Measurements from ENCODE around the gene PTH2.

- TF ChIP-seq CTCF (IDR thresholded peaks at IDR 0.05) (no peak), POLR2A (IDR thresholded peaks at IDR 0.05) (no peak), POLR2AphosphoS5 (IDR thresholded peaks at IDR 0.05) (no peak), EP300 (IDR thresholded peaks at IDR 0.05) (no peak)
These were observed 19.1 kb upstream of the PTH2 start for GRCh38 chr19:49442354-49442753.

Measured in sigmoid colon (tissue), 4 donors.